NCI-H345 treated with DMSO at 0.1 percent for 48 hours (cell line): ENCODE data around the gene GFER.

Experiments used
- DNase-seq: peaks from one replicate; lab custom pipeline; 2025; ENCODE audit not compliant: unreplicated experiment; lab: John Stamatoyannopoulos, UW

GFER gene

DNA sequence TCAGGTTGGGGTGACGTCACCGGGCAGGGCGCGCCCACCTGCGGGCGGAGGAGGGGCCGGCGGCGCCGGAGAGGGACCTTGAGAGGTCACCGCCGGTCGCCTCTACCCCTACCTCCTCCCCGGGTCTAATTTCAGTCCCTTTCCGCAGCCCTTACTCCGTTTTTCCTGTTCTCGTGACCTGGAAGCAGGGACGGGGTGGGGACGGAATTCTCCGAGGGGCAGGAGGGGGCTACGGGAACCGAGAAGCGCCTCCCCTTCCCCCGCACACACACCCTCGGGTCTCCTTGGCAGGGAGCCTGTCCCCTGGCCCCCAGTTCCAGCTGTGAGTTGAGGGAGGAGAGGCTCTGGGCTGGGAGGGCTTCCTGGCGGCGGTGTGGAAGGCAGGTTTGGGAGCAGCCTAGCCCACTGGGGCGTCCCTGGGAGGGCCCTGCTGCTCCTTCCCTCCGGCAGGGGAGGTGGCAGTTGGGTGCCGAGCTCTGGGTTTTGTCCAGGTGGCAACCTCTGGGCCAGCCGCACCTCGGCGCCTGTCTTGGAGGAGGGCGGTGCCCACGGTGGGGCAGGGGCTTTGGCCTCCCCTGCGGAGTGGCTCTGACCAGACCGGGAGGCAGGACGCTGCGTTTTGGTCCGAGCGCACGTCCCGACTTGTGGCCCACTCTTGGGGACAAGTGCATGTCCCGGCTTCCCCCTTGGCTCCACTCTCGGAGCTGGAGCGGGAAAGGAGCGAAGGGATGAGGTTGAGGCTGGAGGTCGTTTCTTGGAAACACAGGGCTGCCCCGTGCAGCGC lies 6.5 kb downstream of the GFER start:
- peak; percentile 21 for DNase-seq

- DNase-seq, result no peak
Observed at GRCh38 chr16:1991135-1991551, 7.2 kb downstream of the GFER start.

DNA sequence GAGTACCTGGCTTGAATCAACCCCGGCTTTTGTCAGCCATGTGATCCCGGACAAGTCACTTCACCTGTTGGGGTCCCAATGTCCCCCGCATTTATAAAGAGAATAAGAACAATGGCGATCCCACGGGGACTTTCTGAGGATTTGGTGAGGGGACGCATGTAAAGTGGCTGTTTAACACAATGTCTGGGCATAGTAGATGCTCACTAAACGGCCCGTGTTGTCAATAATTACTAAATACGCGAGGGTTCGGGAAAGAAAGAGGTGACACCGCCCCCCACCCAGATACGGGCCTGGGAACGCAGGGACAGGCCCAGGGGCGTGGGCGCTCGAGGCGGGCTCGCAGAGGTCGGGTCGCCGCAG lies 7.6 kb downstream of the GFER start:
- DNase-seq, result no peak

GRCh38 chr16:1991948-1992703 lies 8.1 kb downstream of the GFER start:
- no peak for DNase-seq

- no peak for DNase-seq
Observed at GRCh38 chr16:1992704-1993317, 8.8 kb downstream of the GFER start.

GRCh38 chr16:1993731-1994131 lies 9.7 kb downstream of the GFER start:
- DNase-seq, result no peak

- no peak for DNase-seq
Observed at GRCh38 chr16:1997494-1998359, 13.7 kb downstream of the GFER start.

GRCh38 chr16:1998360-1998835 lies 14.4 kb downstream of the GFER start:
- DNase-seq, result no peak

DNA sequence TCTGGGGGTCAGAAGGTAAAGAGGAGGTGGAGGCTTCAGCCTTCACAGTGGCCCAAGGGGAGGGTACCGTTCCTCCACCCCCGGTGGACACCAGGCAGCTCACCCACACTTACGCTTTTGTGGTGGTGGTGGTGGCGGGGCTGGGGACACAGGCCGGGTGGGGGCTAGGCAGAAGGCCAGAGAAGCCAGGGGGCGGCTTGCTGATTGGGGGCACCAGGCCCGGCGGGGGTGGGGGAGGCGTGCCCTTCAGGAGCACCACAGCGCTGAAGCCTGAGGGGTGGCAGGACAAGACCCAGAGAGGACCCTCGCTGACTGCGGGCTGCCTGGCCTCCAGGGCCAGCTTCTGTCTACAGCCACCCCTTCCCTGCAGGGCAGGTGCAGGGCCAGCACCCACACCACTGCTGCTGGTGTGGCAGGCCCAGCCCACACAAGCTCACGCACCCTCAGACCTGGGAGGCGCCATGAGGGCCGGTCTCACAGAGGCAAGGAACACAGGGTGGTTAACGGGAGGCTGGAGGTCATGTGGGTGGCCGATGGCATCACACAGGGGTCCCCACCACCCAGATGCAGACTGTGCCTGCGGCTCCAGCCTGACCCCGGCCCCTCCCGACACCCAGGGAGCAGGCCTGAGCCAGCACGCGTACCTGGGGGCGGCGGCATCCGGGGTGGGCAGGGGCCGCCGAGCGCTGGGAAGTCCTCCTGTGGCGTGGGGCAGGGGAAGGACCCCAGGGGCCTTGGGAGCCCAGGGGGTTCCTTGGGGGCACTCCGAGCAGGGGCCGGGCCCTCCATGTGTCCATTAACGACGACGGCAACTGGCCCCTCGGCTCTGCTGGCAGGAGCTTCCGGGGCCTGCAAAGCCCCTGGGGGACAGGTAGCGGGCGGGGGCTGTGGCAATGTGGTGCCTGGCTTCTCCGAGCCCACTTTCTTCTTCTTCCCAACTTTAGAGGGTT lies 15.1 kb downstream of the GFER start:
- no peak for DNase-seq

DNA sequence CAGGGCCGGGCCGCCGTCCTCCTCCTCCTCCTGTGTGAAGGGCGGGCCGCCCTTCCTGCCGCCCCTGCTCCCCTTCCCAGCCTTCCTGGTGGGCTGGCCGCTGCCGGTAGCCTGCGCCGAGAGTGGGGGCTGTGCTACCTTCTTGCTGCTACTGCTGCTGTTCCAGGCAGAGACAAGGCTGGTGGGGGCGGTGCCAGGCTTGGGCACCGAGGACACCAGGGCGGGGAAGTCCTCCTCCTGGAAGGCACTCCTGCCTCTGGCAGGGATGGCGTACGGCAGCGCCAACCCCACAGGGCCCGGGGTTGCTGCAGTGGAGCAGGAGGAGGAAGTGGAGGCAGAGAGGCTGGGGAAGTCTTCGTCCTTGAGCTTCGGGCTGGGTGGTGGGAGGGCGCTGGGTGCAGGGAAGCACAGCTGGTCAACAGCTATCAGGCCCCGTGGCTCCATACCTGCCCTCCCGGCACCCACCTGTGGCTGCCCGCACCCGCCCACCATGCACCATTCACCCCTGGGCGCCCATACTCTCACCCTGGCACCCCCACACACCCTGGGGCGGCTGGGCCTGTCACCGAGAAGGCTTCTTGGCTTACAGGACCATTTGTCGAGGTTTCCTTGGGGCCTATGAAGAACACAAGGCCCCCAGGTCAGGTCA lies 16.0 kb downstream of the GFER start:
- no peak for DNase-seq

DNA sequence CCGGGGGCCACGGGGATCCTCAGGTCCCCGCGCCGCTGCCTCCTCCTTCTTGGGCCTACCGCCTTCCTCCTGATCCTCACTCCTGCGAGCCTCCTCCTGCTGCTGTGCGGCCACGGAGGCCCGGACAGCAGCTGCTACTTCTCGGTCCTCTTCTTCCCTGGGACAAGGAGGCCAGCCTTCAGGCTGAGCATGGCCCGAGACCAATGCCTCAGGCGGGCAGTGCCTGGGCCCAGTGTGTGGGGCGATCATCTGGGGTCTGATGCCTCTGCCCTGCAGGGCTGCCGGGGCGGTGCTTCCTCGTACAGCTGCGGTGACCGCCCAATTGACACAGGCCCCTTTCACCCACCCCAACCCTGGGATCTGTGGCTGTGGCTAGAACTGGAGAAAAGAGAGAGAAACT lies 17.0 kb downstream of the GFER start:
- no peak for DNase-seq

- no peak for DNase-seq
Observed at GRCh38 chr16:2001456-2002355, 17.7 kb downstream of the GFER start.

DNA sequence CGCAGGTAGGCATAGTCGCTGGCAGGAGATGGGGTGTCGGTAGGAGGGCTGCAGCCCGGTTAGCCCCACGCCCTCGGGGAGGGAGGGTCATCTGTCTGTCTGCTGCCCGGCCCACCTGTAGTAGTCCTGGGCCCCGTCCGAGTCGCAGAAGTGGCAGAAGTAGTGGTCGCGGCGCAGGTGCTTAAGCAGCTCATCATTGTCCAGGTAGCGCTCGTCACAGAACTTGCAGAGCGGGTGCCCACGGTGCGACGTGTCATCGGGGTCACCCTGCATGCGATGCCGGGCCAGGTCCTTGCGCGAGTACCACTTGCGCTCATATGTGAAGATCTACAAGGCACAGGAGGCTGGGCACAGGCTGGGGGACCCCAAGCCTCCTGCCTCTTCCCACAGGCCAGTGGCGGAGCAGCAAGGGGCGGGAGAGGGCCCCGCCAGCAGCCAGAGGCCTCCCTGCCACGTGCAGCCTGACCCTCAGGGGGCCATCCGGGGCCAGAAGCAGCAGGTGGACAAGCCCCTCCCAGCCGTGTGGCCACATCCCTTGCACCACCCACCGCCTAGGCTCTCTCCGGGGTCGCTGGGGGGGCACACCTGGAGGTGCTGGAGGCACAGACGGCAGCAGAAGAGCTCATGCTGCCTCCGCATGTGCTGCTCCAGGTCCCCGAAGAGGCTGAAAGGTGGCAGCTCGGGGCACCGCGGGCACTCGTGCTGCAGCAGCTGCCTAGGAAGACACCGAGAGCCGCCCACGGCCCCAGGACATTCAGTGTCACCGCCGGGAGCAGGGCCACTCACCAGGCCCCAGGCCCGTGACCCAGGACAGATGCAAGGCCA lies 18.6 kb downstream of the GFER start:
- DNase-seq, result no peak

- DNase-seq, result no peak
Observed at GRCh38 chr16:2003231-2003826, 19.3 kb downstream of the GFER start.

GRCh38 chr16:2003827-2004641 lies 20.0 kb downstream of the GFER start:
- DNase-seq, result peak; percentile 86

GRCh38 chr16:2004795-2005517 lies 21.0 kb downstream of the GFER start:
- no peak for DNase-seq
